Fibroblast of skin of right biceps (primary cell): ENCODE data around the gene TOMM6.
A peak's percentile ranks its signal among the peaks of the same experiment; 100 is the strongest.

Experiments
- DNase-seq: peaks from one replicate; pipeline ENCODE4 v3.0.0-alpha.2; 2013

TOMM6 gene

GRCh38 chr6:41824571-41825569, 37.4 kb downstream of the TOMM6 start:
- DNase-seq: no peak

GRCh38 chr6:41826343-41827022, 39.0 kb downstream of the TOMM6 start:
- no peak for DNase-seq

GRCh38 chr6:41832263-41832662, 44.8 kb downstream of the TOMM6 start:
- DNase-seq: no peak

- DNase-seq: peak; percentile 4
Observed at GRCh38 chr6:41836022-41836659, 48.6 kb downstream of the TOMM6 start.

GRCh38 chr6:41836660-41837052, 49.2 kb downstream of the TOMM6 start:
- no peak for DNase-seq
